Panc1 (cell line): ENCODE measurements around the gene FLVCR2. TPM values are rescaled to one million over a fixed set of nuclear protein-coding genes. Genes with fewer than 3 reads are reported as not detected.

Source experiments
- ATAC-seq: fragments of 200-7000 bp; cut with Tn5 transposase; 2 replicates; pipeline ENCODE4 v1.9.1; 2020; ENCODE audit warnings: mild to moderate bottlenecking, moderate library complexity
- BruUV-seq: library from RNA; stranded (reverse); fragments of 400-500 nt; replicated peaks from 2 replicates; lab custom pipeline; 2021; lab: Mats Ljungman, UMichigan
- CTCF ChIA-PET: fragments of 300-600 bp; sonication (Branson Sonifier 250); formaldehyde crosslinking; loops from one replicate; lab custom pipeline; 2022; ENCODE audit warnings: antibody characterized with exemption; lab: Charles Lee
- POLR2A ChIA-PET: fragments of 300-600 bp; sonication (Branson Sonifier 250); formaldehyde crosslinking; loops from one replicate; lab custom pipeline; 2022; ENCODE audit warnings: antibody characterized with exemption; lab: Charles Lee
- DNase-seq: peaks from one replicate; pipeline ENCODE4 v3.0.0-alpha.2; 2010; ENCODE audit warnings: low read depth, low spot score
- H3K27ac ChIP-seq: 2 replicates; pipeline ENCODE4 v1.5.1; 2011; ENCODE audit warnings: mild to moderate bottlenecking, low read length, inconsistent platforms
- H3K27me3 ChIP-seq: fragments of 200-500 bp; sonication (Bioruptor generic); 2 replicates; pipeline ENCODE4 v1.6.0; 2014; ENCODE audit warnings: low read length, inconsistent platforms; ENCODE audit not compliant: control insufficient read depth, insufficient read depth
- H3K36me3 ChIP-seq: fragments of 200-500 bp; sonication (Bioruptor generic); 2 replicates; pipeline ENCODE4 v1.5.1; 2014; ENCODE audit warnings: inconsistent platforms, mild to moderate bottlenecking, low read length, moderate library complexity; ENCODE audit not compliant: control insufficient read depth, insufficient read depth
- H3K4me1 ChIP-seq: 2 replicates; pipeline ENCODE4 v1.5.1; 2011; ENCODE audit warnings: inconsistent platforms, mild to moderate bottlenecking, low read length, moderate library complexity; ENCODE audit not compliant: control insufficient read depth, insufficient read depth
- H3K4me3 ChIP-seq, 2 experiments: 2 replicates each; pipeline ENCODE4 v1.5.1; 2011 to 2012; ENCODE audit warnings: low read depth in 2 of 2, low read length in 2 of 2, mild to moderate bottlenecking in 2 of 2, inconsistent platforms in 1 of 2, moderate library complexity in 1 of 2
- H3K9me3 ChIP-seq: fragments of 200-500 bp; sonication (Bioruptor generic); 2 replicates; pipeline ENCODE4 v1.5.1; 2014; ENCODE audit warnings: low read depth, mild to moderate bottlenecking, inconsistent platforms, low read length, moderate library complexity; ENCODE audit not compliant: control insufficient read depth, insufficient read depth
- CTCF ChIP-seq: fragments of 450-650 bp; IDR thresholded peaks from 2 replicates; pipeline ENCODE4 v1.5.1; 2017; ENCODE audit warnings: mild to moderate bottlenecking
- POLR2AphosphoS5 ChIP-seq: IDR thresholded peaks from 2 replicates; pipeline ENCODE4 v1.6.1; 2012; ENCODE audit warnings: mild to moderate bottlenecking, low read depth, low read length, moderate library complexity
- REST ChIP-seq, 2 experiments: IDR thresholded peaks; 2 replicates each; pipeline ENCODE4 v1.6.1; 2011 to 2012; ENCODE audit warnings: low read depth in 2 of 2, control low read depth in 1 of 2, low read length in 1 of 2, mild to moderate bottlenecking in 1 of 2, moderate library complexity in 1 of 2; ENCODE audit not compliant: insufficient read depth in 1 of 2
- SIN3A ChIP-seq: IDR thresholded peaks from 2 replicates; pipeline ENCODE4 v1.6.1; 2012; ENCODE audit warnings: low read depth, mild to moderate bottlenecking, low read length, moderate library complexity, borderline replicate concordance; ENCODE audit not compliant: insufficient read depth
- TCF7L2 ChIP-seq: IDR thresholded peaks from 2 replicates; pipeline ENCODE4 v1.6.1; 2011; ENCODE audit warnings: mild to moderate bottlenecking, low read depth, low read length, inconsistent platforms
- in situ Hi-C: cut with HindIII; loops from 2 replicates; pipeline ENCODE4 v1.10.0; 2016; ENCODE audit warnings: low sequenced_read_pairs, low pct_unique_long_range_greater_than_20kb
- intact Hi-C: fragments of 100-400 bp; cut with micrococcal nuclease; formaldehyde crosslinking; loops from one replicate; pipeline ENCODE4 v1.10.0; 2022; ENCODE audit not compliant: unreplicated experiment
- total RNA-seq: library from RNA; stranded (reverse); gene quantifications from one replicate; pipeline ENCODE4 v1.2.1, GENCODE V29; 2021; ENCODE audit not compliant: unreplicated experiment

The FLVCR2 gene
- total RNA-seq, 1 experiment from 2014 or later, result 9.7 TPM

- H3K4me3 ChIP-seq, result no peak overlapping the region
- in situ Hi-C loops (no loop called here), intact Hi-C loops (no loop called here)
- no peaks in the 10 kb centered on the region for H3K36me3 ChIP-seq
- ChIA-PET CTCF (no interaction called here), POLR2A (no interaction called here)
- BruUV-seq, result no TSS peak
- H3K27ac ChIP-seq, result no peak overlapping the region
- peaks cover 4% of the 10 kb centered on the region for H3K4me1 ChIP-seq
- peaks cover 6% of the 10 kb centered on the region; the same call in 1 of the 2 replicates for H3K9me3 ChIP-seq
- DNase-seq (no peak), ATAC-seq (no peak)
- H3K27me3 ChIP-seq, result no peaks in the 10 kb centered on the region
- no peak for TF ChIP-seq CTCF
- no peak for TF ChIP-seq REST (IDR thresholded peaks at IDR 0.05; ENCODE audit: insufficient read depth in 1 of 2, low read depth in 2 of 2, low read length in 1 of 2)
- no peak for TF ChIP-seq POLR2AphosphoS5
- TF ChIP-seq TCF7L2, result no peak
- TF ChIP-seq SIN3A, result no peak
These were observed 30.7 kb downstream of the FLVCR2 start for GRCh38 chr14:75609116-75609515.

- TF ChIP-seq SIN3A (no peak), TCF7L2 (no peak), REST (IDR thresholded peaks at IDR 0.05; ENCODE audit: insufficient read depth in 1 of 2, low read depth in 2 of 2, low read length in 1 of 2) (no peak), POLR2AphosphoS5 (no peak), CTCF (no peak)
- no TSS peak for BruUV-seq
- CTCF ChIA-PET, result interaction anchor here (0.6 kb wide), 1 partner anchor 228 kb away, joined by 3 read pairs; no protein-coding TSS in a partner anchor
- Histone ChIP-seq H3K9me3 (peaks cover 6% of the 10 kb centered on the region; the same call in 1 of the 2 replicates), H3K27ac (no peak overlapping the region), H3K4me3 (no peak overlapping the region), H3K27me3 (no peaks in the 10 kb centered on the region), H3K4me1 (peaks cover 2% of the 10 kb centered on the region; the same call in 1 of the 2 replicates), H3K36me3 (no peaks in the 10 kb centered on the region)
- intact Hi-C loops, result no loop called here
- DNase-seq (no peak), ATAC-seq (no peak)
- POLR2A ChIA-PET, result no interaction called here
- in situ Hi-C loops, result no loop called here
These were observed 31.4 kb downstream of the FLVCR2 start for GRCh38 chr14:75609606-75610475.
